GM04503 (cell line): ENCODE data around the gene KSR1.
"Not testable (repeated sequence)": the region's sequence is repeated elsewhere in the genome, so short reads cannot be mapped to it uniquely, and the experiment has no call there.

Source experiments
- DNase-seq: peaks from one replicate; pipeline ENCODE4 v3.0.0-alpha.2; 2012; ENCODE audit warnings: low read depth

Gene KSR1

DNA sequence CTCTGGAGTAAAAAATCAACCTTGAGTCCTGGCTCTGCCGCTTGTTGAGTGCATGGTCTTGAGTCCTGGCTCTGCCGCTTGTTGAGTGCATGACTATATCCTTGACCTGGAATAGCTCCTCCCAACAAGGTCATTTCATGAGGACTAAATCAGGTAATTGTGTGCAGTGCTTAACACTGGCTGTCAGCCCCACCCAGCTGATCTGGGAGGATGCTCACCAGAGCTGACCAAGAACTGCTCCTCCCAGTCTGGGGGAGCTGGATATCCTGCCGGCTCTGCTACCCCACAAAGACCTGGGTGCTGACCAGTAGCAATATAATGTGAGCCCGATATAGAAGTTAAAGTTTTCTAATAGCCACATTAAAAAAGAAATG lies 154.0 kb downstream of the KSR1 start:
- no peak for DNase-seq

DNA sequence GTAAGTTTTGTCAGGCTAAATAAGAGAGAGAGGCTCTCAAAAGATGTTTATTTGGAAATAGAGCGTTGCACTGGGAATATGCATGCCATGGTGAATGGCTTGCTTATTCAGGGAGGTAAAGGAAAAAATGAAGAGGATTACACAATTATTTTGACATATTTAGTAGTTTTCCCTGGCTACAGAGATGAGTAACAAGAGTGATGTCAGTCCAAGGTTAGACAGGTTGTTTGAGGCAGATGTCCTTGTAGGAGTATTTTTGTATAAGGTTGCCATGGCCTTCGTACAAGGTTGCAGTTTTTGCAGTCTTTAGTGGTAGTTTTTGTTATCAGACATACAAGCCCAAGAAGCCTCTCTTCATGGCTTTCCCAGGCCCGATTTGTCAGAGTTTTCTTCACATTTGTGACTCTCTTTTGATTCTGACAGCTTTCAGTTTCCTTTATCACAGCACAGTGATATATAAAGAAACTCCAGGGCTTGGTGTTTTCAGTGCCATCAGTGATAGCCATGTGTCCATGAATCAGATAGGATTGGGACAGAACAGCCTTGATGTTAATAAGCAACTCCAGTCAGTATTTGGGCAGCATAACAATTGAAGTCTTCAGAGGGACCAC lies 156.0 kb downstream of the KSR1 start:
- DNase-seq = no peak

DNA sequence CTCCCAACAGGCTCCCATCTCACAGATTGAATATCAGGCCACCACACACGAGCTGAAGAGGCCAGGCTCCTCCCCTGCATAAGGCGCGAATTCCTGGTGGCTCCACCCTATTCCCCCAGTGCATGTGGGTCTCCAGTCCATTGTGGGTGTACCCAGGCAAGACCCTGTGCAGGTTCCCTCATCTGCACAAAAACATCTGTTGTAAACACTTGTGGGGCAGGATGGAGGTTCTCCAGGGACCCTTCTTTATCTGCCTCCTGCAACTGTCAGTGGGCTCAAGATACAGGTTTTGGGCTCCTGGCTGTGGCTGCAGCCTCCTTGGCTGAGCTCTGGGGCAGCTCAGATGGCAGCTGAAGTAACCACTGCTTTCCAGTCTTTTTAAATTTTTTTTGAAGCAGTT lies 157.2 kb downstream of the KSR1 start:
- no peak for DNase-seq

DNA sequence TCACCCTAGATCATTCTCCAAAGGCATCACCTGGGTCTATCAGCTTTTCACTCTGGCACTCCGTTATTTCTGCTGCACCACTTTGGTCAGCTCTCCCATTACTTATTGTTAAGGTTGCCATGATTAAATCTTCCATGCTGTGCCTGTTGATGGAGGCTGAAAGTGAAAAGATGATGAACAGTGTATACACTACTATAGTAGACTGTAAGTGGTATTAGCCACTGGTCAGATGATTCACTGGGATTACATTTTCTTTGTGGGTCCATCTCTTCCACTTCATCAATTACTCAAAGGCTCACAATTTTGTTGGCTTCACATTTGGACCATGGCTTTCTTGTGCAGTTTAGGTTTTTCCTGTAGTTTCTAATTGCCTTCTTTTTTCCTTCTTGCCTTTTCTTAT lies 158.9 kb downstream of the KSR1 start:
- DNase-seq = no peak

DNA sequence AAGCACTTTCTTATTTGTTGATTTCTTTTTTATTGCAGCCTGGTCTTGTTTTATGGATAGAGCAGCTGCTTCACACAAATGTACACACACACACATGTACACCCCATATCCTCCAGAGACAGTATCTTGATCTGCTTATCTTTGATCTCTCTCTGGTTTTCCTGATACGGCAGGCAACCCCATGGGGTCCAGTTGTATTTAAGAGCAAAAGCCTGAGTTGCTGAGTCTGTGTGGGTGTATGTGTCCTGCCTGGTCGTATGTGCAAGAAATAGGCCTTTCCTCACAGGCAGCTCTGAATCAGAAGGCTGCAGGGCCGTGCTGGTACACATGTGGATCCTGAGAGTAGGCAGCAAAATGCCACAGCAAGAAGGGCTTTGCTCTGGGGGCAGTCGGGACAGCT lies 160.2 kb downstream of the KSR1 start:
- DNase-seq = no peak

DNA sequence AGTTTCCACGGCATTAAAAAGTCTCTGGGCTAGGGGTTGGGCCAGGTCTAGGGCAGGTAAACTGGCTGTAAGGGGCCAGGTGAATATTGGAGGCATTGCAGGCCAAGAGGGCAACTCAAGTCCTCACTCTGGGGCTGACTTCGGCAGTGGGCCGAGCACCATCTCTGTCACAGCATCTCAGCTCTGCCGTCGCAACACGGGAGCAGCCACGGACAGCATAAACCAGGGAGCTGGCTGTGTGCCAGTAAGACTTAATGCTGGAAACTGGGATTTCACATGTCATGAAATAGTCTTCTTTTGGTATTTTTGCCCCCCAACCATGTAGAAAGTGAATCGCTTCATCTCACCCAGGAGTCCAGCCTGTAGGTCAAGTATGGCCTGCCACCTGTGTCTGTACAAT lies 162.2 kb downstream of the KSR1 start:
- no peak for DNase-seq

DNA sequence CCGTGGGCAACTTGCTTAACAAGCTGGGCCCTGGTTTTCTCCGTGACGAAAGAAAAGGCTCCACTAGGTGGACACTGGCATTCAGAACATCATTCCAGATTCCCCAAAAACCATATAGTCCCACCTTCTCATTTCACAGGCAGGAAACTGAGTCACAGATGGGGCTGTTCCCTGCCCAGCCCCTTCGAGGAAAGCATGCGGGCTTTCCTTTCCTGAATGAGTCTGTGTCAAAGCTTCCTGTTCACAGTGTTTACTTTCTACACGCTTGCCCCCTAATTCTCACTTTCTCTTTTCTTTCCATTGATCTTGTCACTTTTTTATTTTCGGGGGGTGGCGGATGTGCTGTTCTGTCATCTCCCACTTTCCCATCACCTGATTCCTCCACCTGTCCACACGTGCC lies 164.5 kb downstream of the KSR1 start:
- no peak for DNase-seq

DNA sequence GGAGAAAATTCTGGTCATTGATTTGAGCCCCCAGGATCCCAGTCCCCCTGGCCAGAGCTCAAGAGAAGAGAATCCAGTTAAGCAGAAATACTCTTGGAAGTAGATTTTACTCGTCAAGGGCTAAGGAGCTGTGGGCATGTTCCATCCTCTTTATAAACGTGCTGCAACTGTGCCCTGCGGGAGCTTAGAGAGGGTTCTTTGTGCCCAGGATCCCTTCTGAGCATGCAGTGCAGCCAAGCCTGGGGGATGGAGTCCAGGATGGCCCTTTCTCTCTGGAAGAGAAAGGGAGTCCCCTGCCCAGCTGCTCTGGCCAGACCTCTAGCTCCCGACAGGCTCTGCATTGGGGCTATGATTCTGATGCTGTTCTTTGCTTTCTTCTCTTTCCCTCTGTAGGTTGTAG lies 165.3 kb downstream of the KSR1 start:
- DNase-seq = no peak

DNA sequence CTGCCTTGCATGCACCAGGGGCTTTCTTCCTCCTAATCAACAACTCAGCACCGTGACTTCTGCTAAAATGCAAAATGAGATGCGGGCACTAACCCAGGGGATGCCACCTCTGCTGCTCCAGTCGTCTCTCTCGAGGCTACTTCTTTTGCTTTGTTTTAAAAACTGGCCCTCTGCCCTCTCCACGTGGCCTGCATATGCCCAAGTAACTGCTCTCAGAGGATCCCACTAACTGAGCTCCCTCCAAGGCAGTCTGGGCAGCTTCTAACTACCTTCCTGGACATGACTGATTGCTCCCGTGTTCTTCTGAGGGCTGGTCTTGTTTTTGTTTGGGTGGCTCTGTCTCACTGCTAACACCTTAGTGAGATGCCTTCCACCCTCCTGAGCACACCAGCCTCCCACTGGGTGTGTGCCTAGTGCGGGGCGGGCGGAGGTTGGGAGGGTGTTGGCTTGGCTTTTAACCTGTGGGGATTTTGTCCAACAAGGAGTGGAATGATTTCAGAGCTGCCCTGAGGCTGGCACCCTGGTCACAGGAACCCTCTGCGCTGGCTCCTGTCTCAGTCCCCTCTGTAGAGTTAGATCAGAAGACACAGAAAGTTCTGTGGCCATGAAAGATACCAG lies 165.8 kb downstream of the KSR1 start:
- DNase-seq = no peak

DNA sequence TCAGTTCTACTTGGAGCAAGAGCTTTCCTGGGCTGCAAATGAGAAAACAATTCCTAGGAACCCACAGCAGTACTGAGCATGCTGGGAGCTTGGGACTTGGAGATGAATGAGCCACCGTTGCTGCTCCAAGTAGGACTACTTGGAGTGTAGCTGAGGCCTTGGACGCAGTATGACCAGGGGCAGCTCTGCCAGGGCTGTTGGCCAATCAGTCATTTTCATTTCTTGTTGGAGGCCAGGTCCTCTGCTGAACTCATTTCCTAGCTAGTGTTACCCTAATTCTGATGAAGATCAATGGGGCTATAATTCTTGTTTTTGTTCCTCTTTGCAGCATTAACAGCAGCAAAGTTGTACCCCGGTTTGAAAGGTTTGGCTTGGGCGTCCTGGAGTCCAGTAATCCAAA lies 166.7 kb downstream of the KSR1 start:
- no peak for DNase-seq

DNA sequence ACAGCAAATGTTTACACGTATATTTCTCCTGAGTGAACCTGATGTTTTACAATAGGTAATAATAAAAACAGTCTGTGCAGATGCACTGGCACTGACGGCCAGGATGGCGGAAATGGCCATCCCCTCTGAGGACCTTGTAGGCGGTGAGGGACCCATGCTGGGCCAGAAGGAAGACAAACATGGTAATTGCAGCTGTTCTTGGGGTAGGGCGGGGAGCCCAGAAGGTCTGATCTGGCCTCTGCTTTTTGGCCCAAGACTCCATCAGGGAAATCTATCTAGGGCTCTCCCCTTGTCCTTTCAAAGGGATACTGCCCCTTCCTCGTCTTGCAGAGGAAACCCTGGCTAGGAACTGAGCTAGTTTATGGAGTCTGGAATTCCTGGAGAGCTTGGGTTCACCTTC lies 167.4 kb downstream of the KSR1 start:
- DNase-seq = no peak

DNA sequence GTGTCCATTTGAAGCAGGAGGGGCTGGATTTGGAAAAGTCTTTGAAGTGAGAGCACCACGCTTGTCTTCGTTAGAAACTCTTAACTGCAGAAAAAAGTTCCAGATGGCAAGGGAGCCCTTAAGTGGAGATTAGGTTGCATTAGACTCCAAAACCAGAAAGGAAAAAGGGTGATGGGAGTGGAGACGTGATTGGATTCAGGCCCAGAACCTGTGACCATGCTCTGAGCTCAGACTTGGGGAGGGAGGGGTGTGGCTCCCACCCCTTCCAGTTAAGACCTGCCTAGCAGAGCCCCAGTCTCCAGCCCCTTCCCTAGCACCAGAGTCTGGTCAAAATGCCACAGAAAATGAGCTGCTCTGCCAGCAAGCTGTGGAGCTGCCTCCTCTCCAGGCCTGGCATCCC lies 168.3 kb downstream of the KSR1 start:
- DNase-seq = no peak

DNA sequence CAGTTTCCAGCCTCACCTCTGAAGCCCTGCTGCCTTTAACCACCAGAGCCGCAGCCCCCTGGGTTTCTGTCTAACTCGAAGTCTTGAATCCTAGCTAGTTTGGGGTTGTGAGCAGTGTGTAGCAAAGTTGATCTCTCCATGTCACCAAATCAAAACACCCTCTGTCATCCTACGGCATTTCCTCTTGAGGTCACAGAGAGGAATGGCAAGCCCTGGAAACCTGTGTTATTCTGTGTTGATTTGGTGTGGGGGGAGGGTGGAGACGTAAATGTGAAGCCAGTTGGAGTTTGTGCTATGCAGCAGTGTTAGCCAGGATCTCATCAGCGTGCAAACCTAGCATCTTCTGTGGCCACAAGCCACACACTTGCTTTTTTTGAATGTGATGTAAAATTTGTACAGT lies 169.6 kb downstream of the KSR1 start:
- no peak for DNase-seq

DNA sequence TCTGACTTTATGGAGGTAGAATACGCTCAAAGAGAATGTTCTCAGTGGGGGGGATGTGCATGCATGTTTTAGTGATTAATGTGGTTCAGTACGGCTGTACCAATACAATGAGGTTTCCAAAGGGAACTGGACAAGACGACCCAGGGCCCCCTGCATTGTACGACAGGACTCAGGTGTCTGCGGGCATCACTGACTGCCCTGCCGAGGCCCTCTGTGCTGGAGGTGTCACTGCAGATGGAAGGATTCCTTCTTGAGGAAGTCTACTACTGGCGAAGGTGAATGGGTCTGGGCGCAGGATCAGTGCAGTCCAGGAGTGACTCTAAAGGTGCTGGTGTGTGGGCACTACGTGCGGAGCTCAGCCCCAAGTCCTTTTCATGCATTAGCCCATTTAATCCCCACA lies 171.3 kb downstream of the KSR1 start:
- DNase-seq = no peak

DNA sequence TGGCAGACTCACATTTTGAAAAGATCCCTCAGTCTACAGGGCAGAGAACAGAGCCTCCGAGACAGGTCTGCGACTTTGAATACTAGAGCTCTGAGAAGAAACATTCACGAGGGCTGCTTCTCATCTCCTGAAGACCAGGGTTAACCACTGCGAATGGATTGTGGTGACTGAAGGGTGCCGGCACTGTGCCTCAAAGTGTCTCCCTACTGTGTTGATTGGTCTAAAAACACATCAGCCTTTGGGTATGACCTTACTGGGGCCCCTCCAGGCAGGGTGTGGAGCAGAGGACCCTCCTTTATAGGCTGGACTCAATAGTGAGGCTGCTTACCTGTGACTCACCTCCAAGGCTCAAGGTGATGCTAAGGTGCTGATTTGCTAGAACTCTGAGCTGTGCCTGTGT lies 172.1 kb downstream of the KSR1 start:
- DNase-seq = no peak

DNA sequence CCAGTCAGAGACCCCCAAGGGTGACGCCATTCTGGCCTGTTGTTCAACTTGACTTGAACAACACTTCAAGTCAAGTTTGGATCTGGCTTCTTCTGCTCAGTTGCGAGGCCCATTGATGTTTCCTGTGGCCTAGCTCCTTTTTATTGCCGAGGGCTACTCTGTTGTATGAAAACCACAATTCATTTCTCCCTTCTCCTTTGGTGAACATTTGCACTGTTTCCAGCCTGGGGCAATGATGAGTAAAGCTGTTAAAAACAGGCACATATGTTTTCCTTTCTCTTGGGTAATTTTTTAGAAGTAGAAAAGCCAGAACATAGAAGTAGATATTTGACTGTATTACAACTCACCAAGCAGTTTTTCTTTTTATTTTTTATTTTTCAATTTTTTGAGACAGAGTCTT lies 173.0 kb downstream of the KSR1 start:
- not testable (repeated sequence) for DNase-seq

DNA sequence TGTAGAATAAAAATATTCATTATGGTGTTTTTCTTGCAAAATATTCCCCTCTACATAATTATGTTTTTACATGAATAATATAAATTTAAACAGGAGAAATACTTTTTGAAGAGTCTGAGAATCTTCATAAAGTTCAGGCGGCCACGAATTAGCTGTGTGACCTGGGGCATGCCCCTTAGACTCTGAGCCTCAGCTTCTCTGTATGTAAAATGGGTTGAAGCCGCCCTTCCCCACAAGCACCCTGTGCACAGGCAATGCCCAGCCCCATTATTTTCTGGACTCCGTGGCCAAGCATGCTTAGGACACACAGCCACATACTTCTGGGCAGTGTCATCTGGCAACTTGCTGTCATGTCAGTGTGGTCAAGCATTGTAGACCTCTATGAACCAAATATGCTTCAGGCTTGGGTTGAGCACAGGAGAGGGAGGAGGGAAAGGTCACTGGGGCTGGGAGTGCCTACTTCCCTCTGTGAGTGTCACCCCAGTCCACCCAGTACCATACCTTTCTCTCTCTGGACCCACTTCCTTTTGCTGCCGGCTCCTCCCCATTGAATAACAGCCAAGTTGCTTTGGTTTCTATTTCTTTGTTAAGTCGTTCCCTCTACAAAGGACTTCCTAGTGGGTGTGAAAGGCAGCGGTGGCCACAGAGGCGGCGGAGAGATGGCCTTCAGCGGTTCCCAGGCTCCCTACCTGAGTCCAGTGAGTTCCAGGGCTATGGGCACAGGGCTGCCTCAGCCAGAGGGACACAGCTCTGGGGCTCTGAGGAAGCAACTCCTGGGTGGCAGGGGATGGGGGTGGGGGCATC lies 174.6 kb downstream of the KSR1 start, which contains the start of gene LGALS9:
Gene LGALS9, plus strand, starts transcription at position 582 of the 804 bp plus-strand sequence. Its CDS starts 78 bp downstream, at position 660.
- no peak for DNase-seq

DNA sequence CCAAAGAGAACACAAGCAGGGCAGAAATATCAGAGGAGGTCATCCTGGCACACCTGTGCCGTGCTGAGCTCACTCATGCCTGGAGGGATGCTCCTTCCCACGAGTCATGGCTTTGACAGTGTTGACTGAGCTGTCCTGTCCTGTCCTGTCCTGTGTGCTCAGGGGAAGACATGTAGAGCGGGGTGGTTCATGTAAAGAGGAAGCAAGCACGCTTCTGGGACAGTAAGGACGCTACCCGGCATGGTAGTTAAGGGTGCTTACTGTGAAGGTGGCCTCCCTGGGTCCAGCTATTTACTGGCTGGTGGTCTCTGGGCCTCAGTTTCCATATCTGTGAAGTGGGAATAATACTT lies 175.1 kb downstream of the KSR1 start:
- no peak for DNase-seq

DNA sequence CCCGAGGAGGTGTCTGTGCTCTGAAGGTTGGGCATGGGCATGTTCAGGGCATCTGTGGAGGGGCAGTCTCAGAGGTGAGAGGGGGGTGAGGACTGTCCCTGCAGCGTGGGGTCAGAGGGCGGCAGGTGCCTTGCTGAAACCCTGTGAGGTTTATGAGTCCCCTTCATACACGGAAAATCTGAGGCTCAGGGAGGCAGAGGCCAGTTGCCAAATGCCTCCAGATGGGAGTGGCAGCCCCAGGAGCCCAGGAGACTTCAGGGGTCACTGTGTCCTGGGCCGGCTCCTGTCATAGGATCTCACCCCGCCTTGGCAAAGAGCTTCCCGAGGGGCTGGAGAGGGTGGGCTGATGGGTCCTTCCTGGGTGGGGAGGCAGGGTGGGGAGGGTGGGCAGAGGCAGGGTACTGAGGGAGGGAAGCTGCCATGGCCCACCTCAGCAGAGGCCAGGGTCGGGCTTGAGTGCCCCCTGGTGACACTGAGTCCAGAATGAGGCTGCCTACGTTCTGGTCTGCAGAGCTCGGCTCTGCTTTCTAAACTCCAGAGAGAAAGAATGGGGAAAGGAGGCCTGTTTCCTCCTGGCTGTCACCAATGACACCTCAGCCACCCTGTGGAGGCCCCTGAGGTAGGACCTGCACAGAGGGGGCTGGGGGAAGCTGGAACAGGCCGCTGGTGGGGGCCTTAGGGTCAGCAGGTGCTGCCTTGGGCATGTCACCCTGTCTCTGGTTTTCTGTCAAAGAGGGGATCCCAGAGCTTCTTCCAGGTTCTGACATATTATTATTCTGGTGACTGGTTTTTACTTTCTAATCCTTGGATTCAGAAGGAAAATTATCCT lies 175.9 kb downstream of the KSR1 start:
- no peak for DNase-seq

DNA sequence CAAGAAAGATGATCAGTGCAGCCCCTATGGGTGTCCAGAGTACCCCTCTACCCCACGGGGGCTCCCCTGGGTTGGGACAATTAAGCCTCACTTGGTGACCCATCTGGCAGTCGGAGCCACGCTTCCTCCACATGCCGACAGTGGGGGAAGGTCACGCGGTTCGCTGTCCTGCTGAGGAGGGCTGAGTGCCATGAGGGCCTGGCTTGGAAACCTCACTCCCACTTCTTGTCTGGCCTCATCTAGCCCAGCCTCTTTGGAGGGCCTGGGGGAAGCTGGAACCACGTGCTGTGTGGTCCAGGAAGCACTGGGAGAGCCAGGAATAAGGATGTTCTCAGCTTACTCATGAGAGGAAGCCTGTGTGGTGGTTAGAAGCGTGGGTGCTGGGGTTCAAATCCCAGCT lies 176.5 kb downstream of the KSR1 start:
- DNase-seq = not testable (repeated sequence)

DNA sequence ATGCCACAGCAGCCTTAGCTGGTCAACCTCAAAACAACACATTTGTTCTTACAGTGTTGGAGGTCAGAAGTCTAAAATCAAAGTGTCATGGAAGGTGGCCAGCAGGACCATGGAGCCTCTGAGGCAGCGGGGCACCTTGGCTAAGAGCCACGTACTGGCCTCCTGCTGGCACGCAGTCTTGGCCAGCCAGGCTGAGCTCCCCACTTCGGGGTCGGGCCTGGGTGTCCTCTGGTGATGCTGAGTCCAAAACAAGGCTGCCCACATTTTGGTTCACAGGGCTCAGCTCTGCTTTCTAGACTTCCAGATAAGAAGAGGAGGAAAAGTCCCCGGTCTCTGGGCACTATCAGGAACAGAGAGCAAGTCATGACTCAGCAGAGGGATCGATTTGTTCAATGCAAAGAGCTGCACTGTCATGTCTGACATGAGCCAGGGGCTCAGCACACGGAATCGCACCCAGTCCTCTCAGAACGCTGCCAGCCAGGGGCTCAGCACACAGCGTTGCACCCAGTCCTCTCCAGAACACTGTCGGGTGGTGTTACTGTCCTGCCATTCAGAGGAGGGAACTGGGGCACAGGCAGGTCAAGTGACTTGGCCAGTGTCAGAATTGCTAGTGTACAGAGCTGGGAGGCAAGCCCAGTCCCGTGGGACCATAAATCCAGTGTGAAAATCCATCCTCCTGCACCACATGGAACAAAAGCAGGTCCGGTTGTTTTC lies 177.2 kb downstream of the KSR1 start:
- DNase-seq = no peak

DNA sequence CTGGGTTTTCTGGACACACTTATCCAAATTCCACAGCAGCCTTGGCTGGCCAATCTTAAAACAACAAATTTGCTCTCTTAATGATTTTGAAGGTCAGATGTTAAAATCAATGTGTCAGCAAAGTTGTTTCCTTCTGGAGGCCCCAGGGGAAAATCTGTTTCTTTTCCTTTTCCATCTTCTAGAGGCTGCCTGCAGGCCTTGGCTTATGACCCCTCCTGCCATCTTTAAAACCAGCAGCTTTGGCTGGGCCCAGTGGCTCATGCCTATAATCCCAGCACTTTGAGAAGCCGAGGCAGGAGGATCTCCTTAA lies 177.7 kb downstream of the KSR1 start:
- DNase-seq = no peak
